HUES6 (cell line): Measurements from ENCODE around the gene CALY.
A peak's percentile ranks its signal among the peaks of the same experiment; 100 is the strongest.

Experiments used
- H3K27ac ChIP-seq: 2 replicates; pipeline ENCODE4 v1.7.0; 2013; ENCODE audit warnings: low read depth, mild to moderate bottlenecking, low read length, inconsistent platforms
- H3K27me3 ChIP-seq: 2 replicates; pipeline ENCODE4 v1.6.1; 2013; ENCODE audit warnings: low read length; ENCODE audit not compliant: control insufficient read depth, insufficient read depth
- H3K36me3 ChIP-seq: 2 replicates; pipeline ENCODE4 v1.6.1; 2013; ENCODE audit warnings: low read length; ENCODE audit not compliant: control insufficient read depth, insufficient read depth
- H3K4me1 ChIP-seq: 2 replicates; pipeline ENCODE4 v1.6.1; 2013; ENCODE audit warnings: low read length; ENCODE audit not compliant: control insufficient read depth, insufficient read depth
- H3K4me3 ChIP-seq: 2 replicates; pipeline ENCODE4 v1.5.1; 2013; ENCODE audit warnings: low read depth, low read length
- H3K9ac ChIP-seq: one replicate; pipeline ENCODE4 v1.6.1; 2013; ENCODE audit warnings: mild to moderate bottlenecking, low read length
- H3K9me3 ChIP-seq: 2 replicates; pipeline ENCODE4 v1.6.1; 2013; ENCODE audit warnings: low read depth, low read length; ENCODE audit not compliant: control insufficient read depth, insufficient read depth

CALY gene

GRCh38 chr10:133350283-133350949, 13.7 kb upstream of the CALY start:
- Histone ChIP-seq H3K4me3 (no peak overlapping the region), H3K4me1 (peaks cover 14% of the 10 kb centered on the region; the same call in 1 of the 2 replicates), H3K27ac (no peak overlapping the region), H3K27me3 (no peaks in the 10 kb centered on the region), H3K9me3 (no peaks in the 10 kb centered on the region), H3K9ac (peak overlapping the region; percentile 6), H3K36me3 (peaks cover 4% of the 10 kb centered on the region)

- H3K9ac ChIP-seq: no peak overlapping the region
- no peak overlapping the region for H3K27ac ChIP-seq
- no peaks in the 10 kb centered on the region for H3K27me3 ChIP-seq
- no peak overlapping the region for H3K4me3 ChIP-seq
- H3K9me3 ChIP-seq: no peaks in the 10 kb centered on the region
- H3K36me3 ChIP-seq: no peaks in the 10 kb centered on the region; the same call in 1 of the 2 replicates
- peaks cover 14% of the 10 kb centered on the region; the same call in 1 of the 2 replicates for H3K4me1 ChIP-seq
These were observed 12.9 kb upstream of the CALY start for GRCh38 chr10:133349577-133350011.

- Histone ChIP-seq H3K36me3 (no peaks in the 10 kb centered on the region), H3K4me1 (peaks cover 14% of the 10 kb centered on the region; the same call in 1 of the 2 replicates), H3K9me3 (no peaks in the 10 kb centered on the region), H3K27ac (no peak overlapping the region), H3K27me3 (peaks cover 4% of the 10 kb centered on the region; the same call in 1 of the 2 replicates), H3K9ac (no peak overlapping the region), H3K4me3 (no peak overlapping the region)
These were observed 12.5 kb upstream of the CALY start for GRCh38 chr10:133349160-133349568.

- H3K36me3 ChIP-seq: no peaks in the 10 kb centered on the region
- H3K4me1 ChIP-seq: peaks cover 19% of the 10 kb centered on the region
- no peak overlapping the region for H3K4me3 ChIP-seq
- H3K9ac ChIP-seq: no peak overlapping the region
- no peak overlapping the region for H3K27ac ChIP-seq
- H3K9me3 ChIP-seq: no peaks in the 10 kb centered on the region
- H3K27me3 ChIP-seq: peaks cover 6% of the 10 kb centered on the region
These were observed 11.2 kb upstream of the CALY start for GRCh38 chr10:133347710-133348517.

GRCh38 chr10:133346413-133346812, 9.7 kb upstream of the CALY start:
- Histone ChIP-seq H3K9me3 (no peaks in the 10 kb centered on the region), H3K27me3 (peaks cover 12% of the 10 kb centered on the region), H3K9ac (no peak overlapping the region), H3K4me3 (no peak overlapping the region), H3K36me3 (no peaks in the 10 kb centered on the region), H3K27ac (no peak overlapping the region), H3K4me1 (peaks cover 19% of the 10 kb centered on the region)

- H3K4me1 ChIP-seq: peaks cover 14% of the 10 kb centered on the region
- peaks cover 30% of the 10 kb centered on the region for H3K27me3 ChIP-seq
- H3K9ac ChIP-seq: no peak overlapping the region
- no peak overlapping the region for H3K27ac ChIP-seq
- no peaks in the 10 kb centered on the region for H3K36me3 ChIP-seq
- H3K4me3 ChIP-seq: no peak overlapping the region
- H3K9me3 ChIP-seq: no peaks in the 10 kb centered on the region
These were observed 7.5 kb upstream of the CALY start for GRCh38 chr10:133344236-133344635.

GRCh38 chr10:133343558-133343957, 6.9 kb upstream of the CALY start:
- no peaks in the 10 kb centered on the region for H3K36me3 ChIP-seq
- H3K27ac ChIP-seq: no peak overlapping the region
- H3K9me3 ChIP-seq: no peaks in the 10 kb centered on the region; the same call in 1 of the 2 replicates
- H3K9ac ChIP-seq: no peak overlapping the region
- peaks cover 36% of the 10 kb centered on the region for H3K27me3 ChIP-seq
- H3K4me1 ChIP-seq: peaks cover 14% of the 10 kb centered on the region
- no peak overlapping the region for H3K4me3 ChIP-seq

GRCh38 chr10:133342942-133343341, 6.2 kb upstream of the CALY start:
- H3K27me3 ChIP-seq: peaks cover 43% of the 10 kb centered on the region
- H3K9ac ChIP-seq: no peak overlapping the region

GRCh38 chr10:133341983-133342382, 5.3 kb upstream of the CALY start:
- Histone ChIP-seq H3K4me1 (peaks cover 10% of the 10 kb centered on the region), H3K27ac (no peak overlapping the region), H3K9ac (no peak overlapping the region), H3K9me3 (no peaks in the 10 kb centered on the region; the same call in 1 of the 2 replicates), H3K36me3 (no peaks in the 10 kb centered on the region), H3K4me3 (no peak overlapping the region), H3K27me3 (peaks cover 52% of the 10 kb centered on the region)

More at GRCh38 chr10:133342942-133343341, 6.2 kb upstream of the CALY start:
- Histone ChIP-seq H3K4me1 (peaks cover 13% of the 10 kb centered on the region), H3K4me3 (no peak overlapping the region), H3K9me3 (no peaks in the 10 kb centered on the region; the same call in 1 of the 2 replicates), H3K27ac (no peak overlapping the region), H3K36me3 (no peaks in the 10 kb centered on the region)

GRCh38 chr10:133339708-133340380, 3.1 kb upstream of the CALY start:
- Histone ChIP-seq H3K27me3 (peaks cover 74% of the 10 kb centered on the region), H3K4me1 (peaks cover 8% of the 10 kb centered on the region), H3K9me3 (no peaks in the 10 kb centered on the region; the same call in 1 of the 2 replicates), H3K27ac (no peak overlapping the region), H3K36me3 (no peaks in the 10 kb centered on the region), H3K4me3 (no peak overlapping the region), H3K9ac (no peak overlapping the region)
